Progenitor cell of endocrine pancreas (in vitro differentiated cells): ENCODE results near the gene GPR148. TPM values are rescaled to one million over a fixed set of nuclear protein-coding genes. Genes with fewer than 3 reads are reported as not detected.

Experiments
- DNase-seq: peaks from one replicate; pipeline ENCODE4 v3.0.0; 2021; ENCODE audit warnings: low spot score; ENCODE audit not compliant: unreplicated experiment
- H3K27ac Mint-ChIP-seq: 2 replicates; pipeline ENCODE4 v1.8.0; 2021; ENCODE audit warnings: mild to moderate bottlenecking, moderate library complexity, mixed read lengths
- H3K27me3 Mint-ChIP-seq: 2 replicates; pipeline ENCODE4 v1.8.0; 2021; ENCODE audit warnings: mixed read lengths
- H3K36me3 Mint-ChIP-seq: 2 replicates; pipeline ENCODE4 v1.8.0; 2022; ENCODE audit warnings: mixed read lengths; ENCODE audit not compliant: insufficient read depth
- H3K4me1 Mint-ChIP-seq: 2 replicates; pipeline ENCODE4 v1.8.0; 2021; ENCODE audit warnings: low read depth, mixed read lengths
- H3K4me3 Mint-ChIP-seq: 2 replicates; pipeline ENCODE4 v1.8.0; 2021; ENCODE audit warnings: low read depth, mild to moderate bottlenecking, moderate library complexity, mixed read lengths
- H3K9me3 Mint-ChIP-seq: 2 replicates; pipeline ENCODE4 v1.8.0; 2021; ENCODE audit warnings: low read depth, mixed read lengths
- CTCF ChIP-seq: fragments of 200-600 bp; sonication (generic); IDR thresholded peaks from one replicate; pipeline ENCODE4 v1.5.0; 2021; ENCODE audit warnings: antibody characterized with exemption, mild to moderate bottlenecking; ENCODE audit not compliant: unreplicated experiment
- total RNA-seq: library from RNA; stranded (reverse); gene quantifications from 2 replicates; pipeline ENCODE4 v1.2.1, GENCODE V29; 2021

The GPR148 gene
- total RNA-seq, 1 donor from 2014 or later, result 0.46 TPM

GRCh38 chr2:130760754-130761751 is 32.2 kb downstream of the GPR148 start:
- Mint-ChIP-seq H3K4me3 (no peak overlapping the region), H3K4me1 (no peaks in the 10 kb centered on the region), H3K9me3 (no peaks in the 10 kb centered on the region), H3K36me3 (no peaks in the 10 kb centered on the region), H3K27ac (no peak overlapping the region), H3K27me3 (peaks cover 36% of the 10 kb centered on the region)
- TF ChIP-seq CTCF, result no peak
- no peak for DNase-seq

GRCh38 chr2:130762031-130762909 is 33.4 kb downstream of the GPR148 start:
- DNase-seq, result no peak
- Mint-ChIP-seq H3K9me3 (no peaks in the 10 kb centered on the region), H3K27ac (no peak overlapping the region), H3K27me3 (peaks cover 29% of the 10 kb centered on the region), H3K4me3 (no peak overlapping the region), H3K4me1 (no peaks in the 10 kb centered on the region), H3K36me3 (no peaks in the 10 kb centered on the region)
- TF ChIP-seq CTCF, result no peak

GRCh38 chr2:130762910-130763385 is 34.1 kb downstream of the GPR148 start:
- Mint-ChIP-seq H3K4me3 (no peak overlapping the region), H3K27me3 (peaks cover 24% of the 10 kb centered on the region), H3K4me1 (no peaks in the 10 kb centered on the region), H3K27ac (no peak overlapping the region), H3K9me3 (no peaks in the 10 kb centered on the region), H3K36me3 (no peaks in the 10 kb centered on the region)
- no peak for DNase-seq
- no peak for TF ChIP-seq CTCF

GRCh38 chr2:130763405-130763804 is 34.5 kb downstream of the GPR148 start:
- H3K36me3 Mint-ChIP-seq, result no peaks in the 10 kb centered on the region
- no peaks in the 10 kb centered on the region for H3K9me3 Mint-ChIP-seq
- H3K27me3 Mint-ChIP-seq, result peaks cover 21% of the 10 kb centered on the region
- no peak overlapping the region for H3K27ac Mint-ChIP-seq
- no peak overlapping the region for H3K4me3 Mint-ChIP-seq
- TF ChIP-seq CTCF, result no peak
- DNase-seq, result no peak
- H3K4me1 Mint-ChIP-seq, result no peaks in the 10 kb centered on the region
